IPS DF 4.7 (cell line): ENCODE measurements around the gene HS3ST3B1.
A peak's percentile ranks its signal among the peaks of the same experiment; 100 is the strongest.

Experiments used
- DNase-seq: peaks from one replicate; pipeline ENCODE4 v3.0.0-alpha.2; 2013; ENCODE audit warnings: low spot score; ENCODE audit errors: extremely low read depth

The HS3ST3B1 gene

DNA sequence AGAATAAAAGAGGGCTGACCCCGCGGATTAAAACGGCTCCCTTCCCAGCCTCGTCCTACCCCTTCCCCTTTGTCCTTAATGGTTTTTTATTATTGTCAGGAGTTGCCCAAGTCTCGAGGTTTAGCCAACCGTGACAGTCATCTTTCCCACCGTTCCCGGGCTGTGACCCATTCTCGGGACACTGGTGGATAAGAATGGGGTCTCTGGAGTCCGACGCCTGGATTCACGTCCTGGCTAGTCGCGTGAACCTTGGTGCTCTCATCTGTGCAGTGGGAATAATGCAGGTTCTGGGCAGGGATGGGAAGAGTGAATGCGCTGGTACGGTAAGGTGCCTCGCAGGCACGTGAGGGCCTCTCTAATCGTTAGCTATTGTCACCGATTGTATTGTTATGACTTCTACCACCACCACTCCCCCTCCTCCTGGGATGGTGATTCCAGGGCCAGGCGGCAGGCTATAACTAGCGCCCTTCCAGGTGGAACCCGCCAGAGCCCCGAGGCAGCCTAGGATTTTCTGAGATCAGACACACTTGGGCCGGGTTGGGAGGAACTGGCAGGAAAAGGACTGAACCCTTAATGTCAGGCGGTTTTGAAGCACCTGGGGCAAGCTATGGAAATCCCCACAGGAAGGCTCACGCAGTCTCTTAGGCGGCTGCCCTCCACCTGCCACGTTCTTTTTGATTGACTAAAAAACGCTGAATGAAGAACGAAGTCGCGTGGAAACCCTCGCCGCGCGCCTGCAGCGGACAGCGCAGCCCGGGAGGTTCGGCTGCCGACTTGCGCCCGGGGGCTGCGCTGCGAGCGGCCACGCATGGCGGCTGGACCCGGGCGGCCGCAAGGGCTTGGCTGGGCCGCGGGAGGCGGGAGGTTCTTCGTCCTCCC, 2.7 kb downstream of the HS3ST3B1 start:
- no peak for DNase-seq

DNA sequence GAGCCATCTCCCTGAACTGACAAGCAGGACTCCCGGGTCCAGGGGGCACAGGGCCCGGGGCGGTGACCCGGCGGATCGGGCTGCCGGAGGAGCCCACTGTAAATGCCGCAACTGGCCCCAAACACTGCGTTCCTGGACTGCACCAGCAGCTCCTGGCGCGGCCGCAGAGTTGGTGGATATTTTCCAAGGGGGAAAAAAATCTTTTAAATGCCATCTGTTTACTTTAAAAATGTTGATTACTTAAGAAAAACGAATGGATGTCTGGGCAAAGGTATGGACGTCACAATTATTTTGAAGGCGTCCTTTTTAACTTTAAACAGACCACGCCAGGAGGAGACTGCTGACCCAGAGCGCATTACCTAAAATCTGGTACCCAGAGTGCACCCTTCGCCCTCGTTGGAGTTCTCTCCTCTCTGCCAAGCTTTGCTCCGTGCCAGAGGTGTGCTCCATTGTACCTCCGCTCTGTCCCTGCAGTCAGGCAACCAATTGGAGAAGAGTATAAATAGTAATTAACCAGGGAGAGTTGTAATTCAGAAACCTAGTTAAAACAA, 3.4 kb downstream of the HS3ST3B1 start:
- DNase-seq = no peak

DNA sequence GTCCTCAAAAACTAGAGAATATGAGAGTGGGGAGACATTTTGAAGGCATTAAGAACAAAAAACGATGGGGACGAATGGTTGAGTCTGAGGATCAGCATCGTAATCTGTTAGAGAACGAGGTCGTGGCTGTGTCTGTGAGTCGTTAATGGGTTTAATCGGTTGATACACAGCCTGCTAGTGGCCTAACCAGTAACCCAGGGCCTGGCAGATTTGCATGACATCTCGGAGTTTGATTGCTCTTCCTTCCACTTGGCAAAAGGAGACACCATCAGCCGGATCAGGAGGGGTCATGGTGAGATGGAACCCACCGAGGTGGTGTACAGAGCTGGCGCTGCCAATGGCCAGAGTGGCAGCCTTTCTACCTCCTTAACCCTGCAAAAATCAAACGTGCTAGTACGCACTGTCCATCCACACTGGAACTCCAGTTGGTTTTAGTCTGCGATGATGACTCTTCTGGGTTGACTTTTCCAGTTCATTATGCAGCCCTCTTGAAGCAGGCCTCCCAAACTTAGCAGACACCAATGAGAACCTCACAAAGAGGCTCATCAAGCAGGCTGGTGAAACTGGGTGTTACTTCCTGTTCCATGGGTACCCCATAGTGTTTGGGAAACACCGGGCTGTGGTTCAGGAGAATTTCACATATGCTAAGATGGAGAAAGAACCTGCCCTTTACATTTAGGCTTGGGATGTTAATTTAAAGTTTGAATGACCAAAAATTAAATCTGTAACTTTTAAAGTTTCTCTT, 4.1 kb downstream of the HS3ST3B1 start:
- DNase-seq = no peak

DNA sequence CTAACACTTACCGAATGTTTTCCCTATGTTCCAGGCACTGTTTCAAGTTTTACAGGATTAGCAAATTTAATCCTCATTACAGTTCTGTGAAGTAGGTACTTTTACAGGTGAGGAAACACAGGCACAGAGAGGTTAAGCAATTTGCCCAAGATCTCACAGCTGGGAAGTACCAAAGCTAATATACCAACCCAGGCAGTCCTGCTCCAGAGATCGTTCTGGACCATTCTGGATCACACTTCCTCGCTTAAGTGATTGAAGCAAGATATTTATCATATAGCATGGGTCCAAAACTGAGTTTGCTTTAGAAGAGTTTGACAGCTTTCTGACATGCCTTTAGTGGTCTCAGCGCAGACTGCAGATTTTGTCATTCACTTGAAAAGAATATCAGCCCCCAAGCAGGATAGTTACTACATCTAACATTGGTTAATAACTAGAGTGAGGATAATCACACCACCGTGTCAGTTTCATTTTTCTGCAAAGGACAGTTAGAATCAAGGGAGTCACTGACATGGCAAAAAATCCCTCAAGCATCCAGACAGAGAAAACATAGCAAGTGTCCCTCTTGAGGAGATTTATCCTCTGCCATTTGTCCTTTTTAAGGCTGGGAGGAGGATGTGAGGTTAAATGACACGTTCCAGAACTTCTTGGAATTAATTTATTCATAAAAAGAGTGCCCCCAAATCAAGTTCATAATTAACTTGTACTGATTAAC, 5.1 kb downstream of the HS3ST3B1 start:
- no peak for DNase-seq

DNA sequence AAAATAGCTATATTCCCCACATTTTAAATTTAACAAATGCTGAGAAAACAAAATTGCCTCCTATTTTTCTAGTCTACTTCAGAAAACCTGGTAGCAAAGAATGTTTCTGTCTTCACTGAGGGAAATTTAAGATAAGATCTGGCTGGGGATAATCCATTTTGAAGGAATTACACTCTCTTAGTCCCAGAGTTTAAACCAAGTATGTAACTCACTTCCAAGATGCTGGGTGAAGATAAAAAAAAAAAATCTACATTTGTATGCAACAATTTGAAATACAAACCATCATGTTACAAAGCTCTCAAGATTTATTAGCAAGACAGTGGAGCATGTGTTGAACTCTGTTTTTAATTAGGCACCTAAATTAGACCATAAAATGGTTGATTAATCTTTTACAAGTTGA, 5.7 kb downstream of the HS3ST3B1 start:
- no peak for DNase-seq

DNA sequence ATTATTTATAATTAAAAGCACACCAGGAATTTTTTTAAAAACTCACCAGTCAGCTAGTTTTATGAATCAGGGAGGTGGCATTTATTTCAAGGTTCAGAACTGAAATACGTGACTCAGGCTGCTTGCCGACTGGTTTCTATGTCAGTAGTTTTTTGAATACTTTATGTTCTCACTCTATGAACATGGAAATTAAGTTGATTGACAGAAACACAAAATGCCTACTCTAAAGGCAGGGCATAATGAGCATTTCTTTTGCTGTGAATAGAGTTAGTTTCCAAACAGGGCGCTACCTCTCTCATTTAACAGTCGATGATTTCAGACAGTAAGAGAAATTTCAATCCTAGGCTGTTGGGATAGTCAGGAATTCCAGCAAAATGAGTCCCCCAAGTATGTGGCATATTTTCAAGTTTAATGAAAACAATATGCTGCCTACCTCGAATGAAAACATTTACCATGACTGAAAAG, 6.7 kb downstream of the HS3ST3B1 start:
- DNase-seq = no peak

DNA sequence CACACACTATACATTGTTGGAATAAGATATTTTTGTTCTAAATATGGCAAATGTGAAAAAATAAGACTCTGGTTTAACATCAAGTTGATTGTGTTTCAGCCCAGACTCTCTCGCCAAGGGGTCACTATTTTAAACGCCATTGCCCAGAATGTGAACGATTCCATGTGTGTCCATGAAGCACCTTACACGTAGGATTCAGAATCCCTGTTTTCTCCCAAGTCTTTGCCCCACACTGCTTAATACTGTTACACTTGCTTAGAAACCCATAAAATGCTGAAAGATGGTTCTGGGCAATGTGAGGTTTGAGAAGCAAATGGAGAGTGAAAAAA, 7.7 kb downstream of the HS3ST3B1 start:
- no peak for DNase-seq

DNA sequence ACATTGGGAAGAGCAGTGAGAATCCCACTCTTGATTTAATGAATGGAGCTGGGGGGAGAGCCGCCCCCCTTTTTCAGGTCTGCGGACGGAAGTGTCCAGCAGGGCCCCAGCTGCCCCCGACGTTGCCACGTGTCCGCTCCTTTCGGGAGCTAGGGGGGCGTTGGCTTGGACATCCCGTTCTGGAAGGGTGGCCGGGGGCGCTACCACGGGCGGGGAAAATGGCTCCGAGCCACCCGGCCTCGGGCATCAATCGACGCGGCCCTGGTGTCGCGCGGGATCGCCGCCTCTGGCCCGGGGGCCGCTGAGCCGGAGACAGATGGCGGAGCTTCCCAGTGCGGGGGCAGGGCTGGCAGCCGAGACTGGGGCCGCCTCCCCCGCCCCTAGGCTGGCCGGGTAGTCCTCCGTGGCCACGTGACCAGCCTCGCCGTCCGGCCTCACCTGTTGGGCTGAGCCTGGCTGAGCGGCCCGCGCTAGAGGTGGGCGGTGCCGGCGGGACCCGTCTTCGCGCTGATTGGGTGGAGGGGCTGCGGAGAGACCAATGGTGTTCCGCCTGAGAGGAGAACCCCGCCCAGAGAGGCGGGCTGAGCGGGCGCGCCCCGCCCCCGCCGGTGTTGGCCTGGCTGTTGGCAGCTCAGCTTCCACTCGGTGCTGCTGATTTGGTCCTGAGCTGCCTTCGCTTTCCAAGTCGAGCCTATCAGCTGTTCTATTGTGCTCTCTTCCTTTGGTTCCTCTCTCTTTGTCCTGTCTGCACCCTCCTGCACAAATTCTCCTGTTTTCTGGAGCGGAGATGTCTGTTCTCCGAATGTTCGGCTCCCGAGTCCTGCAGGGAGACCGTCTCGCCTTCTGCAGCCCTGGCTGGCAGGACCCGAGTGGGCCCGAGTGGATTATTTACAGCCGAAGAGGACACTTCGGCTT, 8.3 kb downstream of the HS3ST3B1 start:
- peak; percentile 89 for DNase-seq

DNA sequence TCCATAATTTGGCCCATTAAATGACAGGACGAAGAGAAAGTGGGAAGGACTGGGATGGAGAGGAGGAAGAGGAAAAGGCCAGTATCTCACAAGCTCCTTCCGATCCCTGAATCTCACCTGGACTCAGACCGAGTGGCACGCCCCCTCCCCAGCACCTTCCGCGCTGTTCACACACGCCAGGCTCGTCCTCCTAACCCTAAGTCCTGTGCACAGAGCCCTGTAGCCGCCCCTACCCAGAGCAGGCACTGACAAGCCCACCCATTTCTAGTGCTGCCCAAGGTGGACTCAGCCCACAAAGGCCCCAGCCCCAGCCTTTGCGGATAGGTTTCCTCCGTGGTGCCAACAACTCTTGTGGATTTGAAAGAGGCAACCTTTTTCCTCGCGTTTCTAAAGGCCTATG, 9.2 kb downstream of the HS3ST3B1 start:
- DNase-seq = no peak

DNA sequence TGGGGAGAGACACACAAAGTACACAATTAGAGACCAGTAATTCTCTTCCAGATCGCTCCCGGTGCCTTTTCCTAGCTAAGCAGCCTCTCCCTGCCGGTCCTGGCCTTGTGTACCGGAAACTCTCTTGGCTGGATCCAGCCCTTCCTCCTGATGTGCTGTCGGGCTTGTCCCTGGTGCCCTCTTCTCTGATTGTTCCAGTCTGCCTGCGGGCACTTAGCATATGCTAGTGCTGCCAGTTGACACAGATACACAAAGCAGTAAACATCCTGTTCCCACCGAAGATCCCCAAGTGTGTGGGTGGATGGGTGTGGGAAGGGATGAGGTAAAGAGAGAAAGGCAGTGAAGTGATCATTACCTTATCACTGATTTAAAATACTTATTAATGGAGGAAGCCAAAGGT, 9.7 kb downstream of the HS3ST3B1 start:
- DNase-seq = no peak

DNA sequence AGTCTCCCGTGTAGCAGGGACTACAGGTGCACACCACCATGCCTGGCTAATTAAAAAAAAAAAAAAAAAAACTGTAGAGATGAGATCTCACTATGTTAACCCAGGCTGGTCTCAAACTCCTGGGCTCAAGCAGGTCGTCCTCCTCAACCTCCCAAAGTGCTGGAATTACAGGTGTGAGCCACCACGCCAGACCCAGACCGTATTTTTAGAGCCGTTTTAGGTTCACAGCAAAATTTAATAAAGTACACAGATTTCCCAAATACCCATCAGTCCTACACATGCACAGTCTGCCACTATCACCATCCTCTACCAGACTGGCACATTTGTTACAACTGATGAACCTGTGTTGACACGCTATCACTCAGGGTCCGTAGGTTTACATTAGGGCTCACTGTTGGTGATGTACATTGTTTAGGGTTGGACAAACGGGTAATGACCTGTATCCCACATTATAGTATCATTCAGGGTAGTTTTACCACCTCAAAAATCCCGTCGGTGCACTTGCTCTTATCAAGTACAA, 10.4 kb downstream of the HS3ST3B1 start:
- DNase-seq = no peak

DNA sequence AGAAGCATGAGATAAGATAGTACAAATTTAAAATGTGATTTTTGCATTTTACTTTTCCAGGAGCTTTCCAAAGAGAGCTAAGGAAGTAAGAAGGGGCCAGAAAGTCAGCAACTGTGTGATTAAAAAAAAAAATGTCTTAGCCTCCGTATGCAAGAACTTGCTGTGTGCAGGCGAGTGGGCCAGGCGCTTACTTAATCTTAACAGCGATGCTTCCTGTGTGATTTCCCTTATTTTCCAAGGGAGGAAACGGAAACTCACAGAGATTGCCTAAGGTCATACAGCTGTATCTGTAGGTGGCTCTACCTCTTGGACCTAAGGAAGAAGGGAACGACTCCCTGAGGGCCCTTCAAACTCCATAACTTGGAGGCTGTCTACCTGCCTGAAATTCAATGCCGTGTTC, 11.1 kb downstream of the HS3ST3B1 start:
- DNase-seq = no peak

DNA sequence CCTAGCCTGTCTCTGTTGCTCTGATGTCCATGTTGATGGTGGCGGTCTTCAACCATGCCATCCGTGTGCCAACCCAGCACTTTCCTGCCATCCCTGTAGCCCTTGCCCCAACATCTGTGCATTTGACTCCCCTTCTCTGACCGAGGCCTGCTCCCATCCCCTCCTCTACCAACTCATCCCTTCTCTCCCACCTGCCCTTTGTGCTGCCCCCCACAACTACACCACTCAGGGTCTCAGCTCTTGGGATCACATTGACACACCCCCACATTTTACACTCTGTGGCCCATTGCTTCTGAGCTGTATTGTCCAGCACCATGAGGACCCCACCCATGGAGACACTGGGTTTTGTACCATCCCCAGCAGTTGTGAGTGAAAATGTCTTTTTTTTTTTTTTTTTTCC, 11.6 kb downstream of the HS3ST3B1 start:
- no peak for DNase-seq

DNA sequence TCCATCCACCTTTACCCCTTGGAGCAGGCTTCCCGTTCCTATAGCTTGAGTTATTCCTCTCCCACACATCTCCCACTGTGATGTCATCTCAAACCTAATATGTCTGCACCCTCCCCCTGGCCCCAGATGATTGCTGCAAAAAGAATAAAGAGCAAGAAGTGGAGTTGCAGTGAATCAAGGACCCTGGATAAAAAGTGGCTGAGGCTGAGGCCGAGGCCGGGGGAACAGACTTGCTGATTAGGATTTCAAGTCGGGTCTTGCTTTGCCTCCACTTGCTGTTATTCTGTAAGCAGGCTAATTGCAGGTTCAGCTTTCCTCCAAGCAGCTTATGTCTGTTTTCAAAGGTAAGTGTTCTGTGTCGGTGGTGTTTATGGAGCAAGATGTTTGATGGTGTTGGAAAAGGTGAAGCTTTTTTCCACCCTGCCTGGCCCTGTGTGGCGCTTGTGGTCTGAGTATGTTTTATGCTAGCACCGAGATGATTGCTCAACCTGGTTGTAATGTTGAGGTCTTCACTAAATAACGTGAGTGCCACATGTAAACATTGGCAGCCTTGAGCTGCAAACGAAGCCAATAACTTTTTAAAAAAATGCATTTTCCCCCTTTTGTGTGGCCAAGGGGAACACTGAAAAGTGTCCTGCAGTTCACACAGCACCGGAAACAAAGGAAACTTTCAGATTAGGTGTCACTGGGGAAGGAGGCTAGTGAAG, 15.4 kb downstream of the HS3ST3B1 start:
- DNase-seq = no peak

DNA sequence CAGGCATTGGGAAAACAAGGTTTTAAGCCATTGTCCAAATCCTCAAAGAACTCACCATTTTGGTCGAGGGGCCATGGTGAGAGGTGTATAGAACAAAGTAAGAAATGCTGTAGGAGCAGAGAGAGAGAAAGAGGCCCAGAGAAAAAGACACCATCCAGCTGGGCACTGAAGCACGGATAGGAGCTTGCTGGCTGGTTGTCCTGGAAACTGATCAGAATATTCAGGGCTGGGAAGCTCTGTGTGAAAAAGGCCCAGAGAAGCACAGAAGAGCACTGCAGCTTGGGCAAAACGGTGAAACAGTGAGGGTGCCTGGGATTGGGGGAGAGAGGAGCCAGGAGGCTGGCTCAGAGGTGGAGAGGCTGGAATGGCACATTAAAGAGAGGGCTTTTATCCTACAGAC, 16.5 kb downstream of the HS3ST3B1 start:
- DNase-seq = no peak

DNA sequence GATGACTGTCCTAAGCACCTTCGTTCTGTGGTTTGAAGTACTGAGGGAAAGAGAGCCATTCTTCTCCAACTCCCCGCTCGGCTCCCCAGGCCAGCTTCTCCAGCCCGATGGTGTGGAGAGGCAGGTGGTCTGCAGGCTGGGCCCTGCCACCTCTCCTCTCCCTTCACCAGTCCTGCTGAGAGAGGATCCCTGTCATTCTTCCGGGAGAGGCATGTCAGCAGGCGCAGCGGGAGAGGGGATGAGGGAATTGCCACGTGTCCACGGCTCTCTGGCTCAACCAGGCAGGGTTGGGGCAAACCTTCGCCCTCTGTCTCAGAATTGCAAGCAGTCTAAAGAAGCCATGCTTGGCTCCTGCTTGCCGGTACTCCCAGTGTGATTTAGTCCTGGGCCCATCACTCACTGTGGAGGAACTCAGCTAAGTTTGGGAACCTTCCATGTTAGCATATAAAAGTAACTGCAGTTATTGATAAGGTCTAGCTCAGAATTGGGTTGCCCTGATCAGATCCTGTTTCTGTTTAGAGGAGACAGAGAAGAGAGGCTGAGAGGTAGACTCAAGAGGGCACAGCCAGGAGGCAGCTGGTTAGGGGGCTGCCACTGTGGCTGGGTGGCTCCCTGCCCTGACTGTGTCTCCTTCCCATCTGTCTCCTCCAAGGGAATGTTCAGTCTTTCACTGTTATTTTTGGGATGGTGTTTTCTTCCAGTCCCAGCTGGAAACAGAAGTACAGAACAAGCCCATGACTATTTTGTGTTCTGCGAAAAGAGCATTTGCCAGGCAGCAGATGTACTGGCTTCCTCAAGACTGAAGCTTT, 17.4 kb downstream of the HS3ST3B1 start:
- no peak for DNase-seq

DNA sequence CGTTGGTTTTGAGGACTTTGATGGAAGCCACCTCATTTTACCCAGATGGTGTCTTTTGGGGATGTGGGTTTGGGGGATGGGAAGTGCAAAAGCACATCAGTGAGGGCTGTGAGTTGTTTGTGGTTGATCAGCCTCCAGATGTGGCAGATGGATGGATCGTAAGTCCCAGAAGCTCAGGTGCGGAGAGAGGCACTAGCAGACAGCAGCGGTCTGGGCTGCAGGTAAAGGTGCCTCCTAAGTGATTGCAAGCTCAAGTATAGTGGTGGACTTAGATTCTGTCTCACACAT, 18.0 kb downstream of the HS3ST3B1 start:
- no peak for DNase-seq

DNA sequence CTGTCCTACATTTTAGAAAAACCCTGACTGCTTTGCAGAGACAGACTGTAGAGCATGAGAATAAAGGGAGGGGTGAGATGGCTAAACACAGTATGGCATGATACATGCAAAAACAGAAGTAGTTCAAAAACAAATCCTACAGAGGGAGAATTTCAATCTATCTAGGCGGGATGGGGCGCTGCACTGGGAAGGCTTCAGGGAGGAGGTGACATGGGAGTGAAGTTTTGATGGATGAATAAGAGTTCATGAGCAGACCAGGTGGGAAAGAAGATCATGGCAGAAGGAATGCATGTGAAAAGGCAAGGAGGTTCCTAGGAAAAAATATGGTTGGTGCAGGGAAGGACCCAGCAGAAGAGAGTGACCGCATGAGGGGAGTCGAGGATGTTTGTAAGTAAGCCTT, 19.2 kb downstream of the HS3ST3B1 start:
- no peak for DNase-seq

DNA sequence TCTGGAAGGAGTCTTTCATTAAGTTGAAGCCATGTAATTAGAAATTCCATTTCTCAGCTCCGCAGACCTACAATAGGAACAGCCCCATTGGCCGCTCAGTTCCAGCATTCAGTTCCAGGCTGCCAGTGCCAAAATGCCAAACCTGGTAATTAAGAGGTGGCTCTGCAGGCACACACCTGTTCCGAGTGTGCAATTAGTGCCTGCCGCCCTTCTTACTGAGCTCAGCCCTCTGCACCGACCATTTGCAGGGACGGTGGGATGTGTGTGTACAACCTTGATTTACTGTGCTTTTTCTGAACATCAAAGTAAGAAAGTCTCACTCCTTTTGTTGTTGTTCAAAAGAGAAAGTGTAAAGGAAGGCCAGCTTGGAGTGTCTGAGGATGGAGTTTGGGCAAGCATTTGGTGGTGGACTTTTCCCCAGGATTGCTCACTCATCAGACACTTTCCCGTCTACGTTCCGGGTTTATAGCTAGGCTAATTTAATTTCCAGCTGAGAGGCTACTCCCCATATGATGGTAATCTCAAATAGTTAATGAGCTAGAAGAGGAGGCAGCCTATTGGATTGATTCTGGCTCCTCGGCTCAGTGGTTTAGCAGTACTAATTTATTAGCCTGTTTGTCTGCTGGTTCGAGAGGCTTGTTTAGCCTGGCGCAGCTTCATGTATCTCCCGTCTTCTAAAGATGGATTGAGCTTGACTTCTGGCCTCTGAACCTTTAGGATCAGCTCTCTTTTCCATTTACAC, 20.0 kb downstream of the HS3ST3B1 start:
- DNase-seq = no peak
